Transverse colon (tissue), 4 donors: ENCODE data around the gene TTC3. TPM values are rescaled to one million over a fixed set of nuclear protein-coding genes. Genes with fewer than 3 reads are reported as not detected.
"Not testable (repeated sequence)": the region's sequence is repeated elsewhere in the genome, so short reads cannot be mapped to it uniquely, and the experiment has no call there.

Experiments used
- DNase-seq: peaks from one replicate; pipeline ENCODE4 v3.0.0-alpha.2; 2019
- H3K27ac ChIP-seq, 4 donors: fragments of 200-600 bp; sonication (generic); 2 replicates each; pipeline ENCODE4 v1.5.1; 2016 to 2018; ENCODE audit warnings: inconsistent platforms in 4 of 4
- H3K27me3 ChIP-seq: fragments of 200-600 bp; sonication (generic); 2 replicates; pipeline ENCODE4 v1.5.1; 2017; ENCODE audit warnings: inconsistent platforms
- H3K36me3 ChIP-seq, 4 donors: fragments of 200-600 bp; sonication (generic); 2 replicates each; pipeline ENCODE4 v1.5.1; 2017 to 2019; ENCODE audit warnings: inconsistent platforms in 4 of 4
- H3K4me1 ChIP-seq, 4 donors: fragments of 200-600 bp; sonication (generic); 2 replicates each; pipeline ENCODE4 v1.5.1; 2017 to 2020; ENCODE audit warnings: inconsistent platforms in 4 of 4
- H3K4me3 ChIP-seq, 4 donors: fragments of 200-600 bp; sonication (generic); 1 replicate in 1 of 4; 2 replicates in 3 of 4; pipeline versions ENCODE4 v1.5.1 to v1.6.1; 2017 to 2019; ENCODE audit warnings: inconsistent platforms in 4 of 4
- H3K9me3 ChIP-seq, 2 donors: fragments of 200-600 bp; sonication (generic); 2 replicates each; pipeline ENCODE4 v1.5.1; 2017 to 2019; ENCODE audit warnings: inconsistent platforms in 2 of 2
- EP300 ChIP-seq: sonication (generic); formaldehyde crosslinking; IDR thresholded peaks from one replicate; pipeline ENCODE4 v1.6.1; 2017; ENCODE audit warnings: antibody characterized with exemption, low read depth
- POLR2A ChIP-seq: fragments of 450-650 bp; IDR thresholded peaks from one replicate; pipeline ENCODE4 v1.6.1; 2016; ENCODE audit warnings: antibody characterized with exemption, mild to moderate bottlenecking, moderate library complexity
- POLR2AphosphoS5 ChIP-seq, 3 donors: sonication (generic); formaldehyde crosslinking; IDR thresholded peaks; one replicate each; pipeline ENCODE4 v1.6.1; 2016; ENCODE audit warnings: antibody characterized with exemption in 3 of 3
- WGBS, 2 donors: methylation state at CpG; one replicate each; pipeline ENCODE4 v1.1.5; 2018; ENCODE audit warnings: low coverage in 1 of 2; 5-methylcytosine and 5-hydroxymethylcytosine counted together
- in situ Hi-C, 4 donors: fragments of 200-750 bp; cut with MboI; loops; one replicate each; pipeline versions ENCODE4 v1.15.0 to v1.15.1; 2017; ENCODE audit warnings: low sequenced_read_pairs in 3 of 4, low pct_ligation_motif_present in 1 of 4, low pct_unique_long_range_greater_than_20kb in 1 of 4
- intact Hi-C: fragments of 100-400 bp; cut with DNase I; formaldehyde crosslinking; loops from one replicate; pipeline ENCODE4 v1.15.1; 2023; ENCODE audit warnings: low total_unique reads
- total RNA-seq, 4 donors: library from RNA; depleted of rRNA; stranded (reverse); fragments of >200 nt; gene quantifications; one replicate each; pipeline ENCODE4 v1.1.0, GENCODE V29; 2016
- TF ChIP-seq, protein P1 (sequence below), 5 experiments: fragments of 200-600 bp in 3 of 5; fragments of 450-650 bp in 2 of 5; sonication (generic) in 3 of 5; IDR thresholded peaks; 1 replicate in 2 of 5; 2 replicates in 3 of 5; pipeline ENCODE4 v1.5.1; 2016 to 2017; ENCODE audit warnings: antibody characterized with exemption in 5 of 5, inconsistent platforms in 3 of 5, mild to moderate bottlenecking in 2 of 5, moderate library complexity in 1 of 5

Gene TTC3
- total RNA-seq, 4 donors from 2014 or later = 84.0 to 247 (median 146) TPM

DNA sequence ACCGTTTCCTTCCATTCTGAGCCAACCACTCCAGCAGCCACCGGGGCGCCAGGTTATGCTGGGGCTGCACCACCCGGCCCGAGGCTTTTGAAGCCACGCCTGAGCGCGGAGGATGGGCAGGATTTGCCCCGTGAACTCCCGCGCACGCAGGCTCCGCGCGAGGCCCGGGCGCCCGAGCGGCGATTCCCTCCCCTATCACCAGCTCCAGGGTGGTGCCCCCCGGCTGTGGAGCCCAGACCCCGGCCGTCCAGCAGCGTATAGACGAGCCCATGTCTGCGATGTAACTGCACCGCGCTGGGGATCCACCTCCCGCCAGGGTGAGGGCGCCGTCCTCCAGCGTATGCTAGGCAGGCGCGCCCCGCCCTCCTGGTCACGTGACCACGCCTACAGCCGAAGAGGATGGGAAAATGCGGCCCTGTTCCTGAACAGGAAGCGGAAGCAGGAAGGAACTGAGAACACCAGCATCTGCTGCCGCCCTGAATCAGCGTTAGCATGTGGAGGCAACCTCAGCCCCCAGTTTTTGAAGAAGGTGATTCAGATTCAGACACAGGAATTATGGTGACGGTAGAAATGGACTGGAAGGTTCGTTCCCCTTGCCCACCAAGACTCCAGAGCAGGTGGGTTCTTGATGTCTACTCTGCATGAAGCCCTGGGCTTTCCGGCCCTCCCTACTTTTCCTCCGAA, 148.1 kb downstream of the TTC3 start:
- Histone ChIP-seq H3K36me3 (peaks cover 0 to 29% (median 9%) of the 10 kb centered on the region in 4 donors), H3K27me3 (no peaks in the 10 kb centered on the region), H3K9me3 (no peaks in the 10 kb centered on the region), H3K27ac (peak overlapping the region; percentile 74 to 87 (median 81)), H3K4me3 (peak overlapping the region; percentile 44 to 66 (median 54)), H3K4me1 (peaks cover 0 to 18% (median 8%) of the 10 kb centered on the region in 4 donors)
- TF ChIP-seq POLR2A (peak; percentile 54), EP300 (no peak), POLR2AphosphoS5 (IDR thresholded peaks at IDR 0.05) (peak; percentile 76 to 84 (median 79))
- TF ChIP-seq, protein P1, sequence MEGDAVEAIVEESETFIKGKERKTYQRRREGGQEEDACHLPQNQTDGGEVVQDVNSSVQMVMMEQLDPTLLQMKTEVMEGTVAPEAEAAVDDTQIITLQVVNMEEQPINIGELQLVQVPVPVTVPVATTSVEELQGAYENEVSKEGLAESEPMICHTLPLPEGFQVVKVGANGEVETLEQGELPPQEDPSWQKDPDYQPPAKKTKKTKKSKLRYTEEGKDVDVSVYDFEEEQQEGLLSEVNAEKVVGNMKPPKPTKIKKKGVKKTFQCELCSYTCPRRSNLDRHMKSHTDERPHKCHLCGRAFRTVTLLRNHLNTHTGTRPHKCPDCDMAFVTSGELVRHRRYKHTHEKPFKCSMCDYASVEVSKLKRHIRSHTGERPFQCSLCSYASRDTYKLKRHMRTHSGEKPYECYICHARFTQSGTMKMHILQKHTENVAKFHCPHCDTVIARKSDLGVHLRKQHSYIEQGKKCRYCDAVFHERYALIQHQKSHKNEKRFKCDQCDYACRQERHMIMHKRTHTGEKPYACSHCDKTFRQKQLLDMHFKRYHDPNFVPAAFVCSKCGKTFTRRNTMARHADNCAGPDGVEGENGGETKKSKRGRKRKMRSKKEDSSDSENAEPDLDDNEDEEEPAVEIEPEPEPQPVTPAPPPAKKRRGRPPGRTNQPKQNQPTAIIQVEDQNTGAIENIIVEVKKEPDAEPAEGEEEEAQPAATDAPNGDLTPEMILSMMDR (IDR thresholded peaks at IDR 0.05) = peak in 2 of 5 experiments; percentile 22 to 42
- peak; percentile 95 for DNase-seq
- 12 to 71% methylated on average over 3 to 28 of the region's 46 CpGs for whole genome bisulfite sequencing, 2 donors
- in situ Hi-C loops (no loop called here), intact Hi-C loops (no loop called here)

- H3K27ac ChIP-seq, H3K4me3 ChIP-seq, intact Hi-C loops, in situ Hi-C loops, DNase-seq, H3K9me3 ChIP-seq, H3K27me3 ChIP-seq: not testable (repeated sequence)
- WGBS, 2 donors = 75% methylated on average over 3 of the region's 3 CpGs; no CpG with 5 or more reads in 1 of the 2 donors
- peaks cover 0 to 38% (median 15%) of the 10 kb centered on the region in 4 donors for H3K36me3 ChIP-seq
- peaks cover 0 to 18% (median 8%) of the 10 kb centered on the region in 4 donors for H3K4me1 ChIP-seq
These were observed 149.2 kb downstream of the TTC3 start for GRCh38 chr21:37222248-37222647.

- peaks cover 0 to 54% (median 23%) of the 10 kb centered on the region in 4 donors for H3K36me3 ChIP-seq
- intact Hi-C loops = no loop called here
- in situ Hi-C loops = no loop called here
These were observed 150.8 kb downstream of the TTC3 start for GRCh38 chr21:37223804-37224345.

DNA sequence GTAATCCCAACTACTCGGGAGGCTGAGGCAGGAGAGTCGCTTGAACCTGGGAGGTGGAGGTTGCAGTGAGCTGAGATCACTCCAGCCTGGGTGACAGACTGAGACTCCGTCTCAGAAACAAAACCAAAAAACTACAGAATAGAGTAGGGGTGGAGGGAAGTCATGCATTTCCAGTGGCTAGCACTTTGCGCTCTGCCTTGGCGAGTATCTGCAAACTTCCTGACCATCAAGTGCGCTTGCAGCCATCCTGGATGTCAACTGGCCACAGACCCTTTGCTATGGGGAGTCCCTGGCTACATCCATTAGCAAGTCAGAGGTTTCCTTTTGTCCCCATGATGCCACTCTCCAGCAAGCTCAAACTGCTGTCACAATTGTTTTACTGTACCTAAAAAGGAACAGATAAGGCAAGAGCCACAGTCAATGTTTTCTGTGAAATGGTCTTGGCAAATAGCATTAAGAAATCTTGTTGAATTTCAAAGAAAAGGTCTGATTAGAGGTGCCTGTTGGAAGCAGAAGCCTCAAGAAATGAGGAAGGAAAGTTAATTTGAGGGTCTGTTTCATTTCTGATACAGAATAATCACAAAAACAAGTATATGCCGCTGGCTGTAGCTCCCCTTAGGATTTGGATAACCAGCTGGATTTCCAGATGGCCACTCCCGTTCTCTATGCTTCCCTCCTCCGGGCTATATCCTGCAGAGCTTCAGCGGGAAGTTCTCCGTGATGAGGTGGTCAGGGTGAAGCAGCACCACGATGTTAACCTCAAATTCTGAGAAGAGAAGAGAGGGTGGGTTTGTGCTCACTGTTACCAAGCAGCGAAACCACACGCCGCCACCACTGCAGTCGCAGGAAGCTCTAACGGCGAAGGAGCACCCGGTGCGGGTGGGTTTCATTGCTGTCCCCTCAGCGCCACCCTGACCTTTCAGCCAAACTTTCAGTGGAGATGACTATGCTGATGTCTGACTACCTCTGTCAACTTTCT, 152.1 kb downstream of the TTC3 start:
- Histone ChIP-seq H3K27me3 (no peaks in the 10 kb centered on the region), H3K27ac (no peak overlapping the region), H3K4me3 (no peak overlapping the region), H3K4me1 (peaks cover 0 to 12% (median 5%) of the 10 kb centered on the region in 4 donors), H3K36me3 (peaks cover 0 to 55% (median 26%) of the 10 kb centered on the region in 4 donors), H3K9me3 (no peaks in the 10 kb centered on the region)
- intact Hi-C loops (no loop called here), in situ Hi-C loops (no loop called here)
- 50 to 80% methylated on average over 1 to 21 of the region's 21 CpGs for WGBS, 2 donors
- no peak for DNase-seq
- TF ChIP-seq, protein P1 (IDR thresholded peaks at IDR 0.05) = no peak
- TF ChIP-seq POLR2A (no peak), POLR2AphosphoS5 (IDR thresholded peaks at IDR 0.05) (no peak), EP300 (no peak)

More at GRCh38 chr21:37223804-37224345, 150.8 kb downstream of the TTC3 start:
- H3K27ac ChIP-seq = no peak overlapping the region
- H3K9me3 ChIP-seq = no peaks in the 10 kb centered on the region
- peaks cover 0 to 18% (median 8%) of the 10 kb centered on the region in 4 donors for H3K4me1 ChIP-seq
- DNase-seq = no peak
- no peaks in the 10 kb centered on the region for H3K27me3 ChIP-seq
- 96 to 100% methylated on average over 1 to 2 of the region's 2 CpGs for WGBS, 2 donors
- no peak overlapping the region for H3K4me3 ChIP-seq
- no peak for TF ChIP-seq POLR2AphosphoS5 (IDR thresholded peaks at IDR 0.05)
- TF ChIP-seq EP300 = no peak
- no peak for TF ChIP-seq POLR2A
- TF ChIP-seq, protein P1 (IDR thresholded peaks at IDR 0.05) = no peak
